PFSK-1 (cell line): Measurements from ENCODE around the gene KIAA1328.

Experiments
- FOXP2 ChIP-seq: optimal IDR thresholded peaks from 2 replicates; pipeline ENCODE3; 2011; ENCODE audit warnings: borderline replicate concordance, control low read depth, inconsistent platforms; ENCODE audit not compliant: insufficient read depth; ENCODE audit errors: extremely low read length, extremely low read depth
- POLR2AphosphoS5 ChIP-seq: IDR thresholded peaks from 2 replicates; pipeline ENCODE4 v1.6.1; 2012; ENCODE audit warnings: low read depth, mild to moderate bottlenecking, control low read depth, low read length, moderate library complexity
- REST ChIP-seq, 2 experiments: IDR thresholded peaks; 2 replicates each; pipeline versions ENCODE4 v1.6.1 to v1.8.0; 2011 to 2012; ENCODE audit warnings: low read depth in 2 of 2, low read length in 2 of 2, control low read depth in 1 of 2, inconsistent platforms in 1 of 2, mild to moderate bottlenecking in 1 of 2, moderate library complexity in 1 of 2; ENCODE audit not compliant: insufficient read depth in 1 of 2
- SIN3A ChIP-seq: IDR thresholded peaks from 2 replicates; pipeline ENCODE4 v1.6.1; 2012; ENCODE audit warnings: mild to moderate bottlenecking, low read length, moderate library complexity, borderline replicate concordance; ENCODE audit not compliant: insufficient read depth
- TAF1 ChIP-seq: IDR thresholded peaks from 2 replicates; pipeline ENCODE4 v1.6.1; 2012; ENCODE audit warnings: low read length, control low read depth, borderline replicate concordance; ENCODE audit not compliant: insufficient read depth

The KIAA1328 gene

DNA sequence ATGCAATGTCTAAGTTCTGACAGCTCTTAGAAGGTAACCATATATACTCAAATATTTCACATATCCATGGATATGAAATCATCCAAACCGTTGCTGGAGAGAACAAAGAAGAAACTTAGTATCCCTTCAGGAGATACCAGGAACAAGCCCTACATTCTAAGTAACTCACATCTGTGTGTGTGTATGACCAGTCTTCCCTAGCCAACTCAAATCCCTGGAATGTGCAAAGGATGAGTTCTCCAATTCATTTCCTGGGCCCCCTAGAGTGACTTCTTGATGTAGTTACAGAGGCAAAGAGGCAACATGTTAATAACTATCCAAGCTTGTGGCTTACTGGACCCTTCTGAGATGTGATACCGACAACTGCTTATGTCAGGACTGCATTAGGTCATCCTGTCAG is 20.2 kb upstream of the KIAA1328 start:
- TF ChIP-seq SIN3A (no peak), TAF1 (no peak), POLR2AphosphoS5 (no peak), FOXP2 (no peak), REST (IDR thresholded peaks at IDR 0.05; ENCODE audit: insufficient read depth in 1 of 2, low read depth in 2 of 2, low read length in 2 of 2) (no peak)

DNA sequence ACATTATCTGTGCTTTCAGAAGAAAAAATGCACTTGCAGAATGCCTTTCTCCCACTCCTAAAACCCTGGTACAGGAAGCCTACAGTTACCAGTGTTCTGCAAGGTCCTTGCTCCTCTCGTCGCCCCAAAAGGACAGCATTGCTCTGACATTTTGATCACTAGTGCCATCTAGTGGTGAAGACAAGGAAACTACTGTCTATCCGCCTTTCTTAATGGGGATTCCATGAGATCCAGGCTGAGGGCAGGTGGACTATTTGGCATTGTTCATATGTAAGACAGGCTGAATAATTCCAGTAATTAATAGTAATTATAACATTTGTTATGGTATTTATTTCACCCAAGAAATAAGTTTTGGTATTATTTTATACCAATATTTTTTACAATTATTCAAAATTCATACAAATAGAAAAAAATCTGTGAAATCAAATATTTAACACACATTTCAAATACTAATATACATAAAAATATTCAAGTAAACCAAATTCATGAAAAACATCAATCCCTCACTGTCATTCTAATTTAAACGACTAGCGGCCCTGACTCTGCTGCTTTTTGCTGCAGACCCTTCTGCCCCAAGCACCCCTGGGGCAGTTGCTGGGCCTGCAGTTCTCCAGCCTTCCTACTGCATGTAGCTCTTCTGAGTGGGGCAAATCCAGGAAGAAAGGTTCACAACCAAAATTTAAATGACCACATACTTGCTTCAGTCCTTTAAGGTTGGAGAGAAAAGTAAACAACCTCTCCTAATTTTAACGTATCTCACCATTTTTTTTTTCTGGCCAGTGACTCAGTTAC is 19.1 kb upstream of the KIAA1328 start:
- TF ChIP-seq TAF1: no peak
- TF ChIP-seq POLR2AphosphoS5: no peak
- TF ChIP-seq REST (IDR thresholded peaks at IDR 0.05; ENCODE audit: insufficient read depth in 1 of 2, low read depth in 2 of 2, low read length in 2 of 2): no peak
- TF ChIP-seq FOXP2: no peak
- no peak for TF ChIP-seq SIN3A

GRCh38 chr18:36811430-36811829 is 17.5 kb upstream of the KIAA1328 start:
- TF ChIP-seq FOXP2: no peak
- TF ChIP-seq SIN3A: no peak
- TF ChIP-seq REST (IDR thresholded peaks at IDR 0.05; ENCODE audit: insufficient read depth in 1 of 2, low read depth in 2 of 2, low read length in 2 of 2): no peak
- TF ChIP-seq POLR2AphosphoS5: no peak
- TF ChIP-seq TAF1: no peak

GRCh38 chr18:36811955-36812354 is 17.0 kb upstream of the KIAA1328 start:
- no peak for TF ChIP-seq FOXP2
- no peak for TF ChIP-seq SIN3A
- no peak for TF ChIP-seq REST (IDR thresholded peaks at IDR 0.05; ENCODE audit: insufficient read depth in 1 of 2, low read depth in 2 of 2, low read length in 2 of 2)
- no peak for TF ChIP-seq TAF1
- TF ChIP-seq POLR2AphosphoS5: no peak
